Stimulated activated CD8-positive, alpha-beta memory T cell treated with anti-CD3 and anti-CD28 coated beads, Interleukin-7, amount 100 ng/mL, for 24 hours (primary cell): ENCODE measurements around the gene NAV3.

ENCODE experiments used
- DNase-seq: peaks from one replicate; pipeline ENCODE4 v3.0.0-alpha.2; 2020; ENCODE audit warnings: low read depth

NAV3 gene

GRCh38 chr12:78120306-78120705 is 289.6 kb downstream of the NAV3 start:
- DNase-seq: no peak

- DNase-seq: no peak
These were observed 290.3 kb downstream of the NAV3 start for GRCh38 chr12:78120866-78121560.

GRCh38 chr12:78121969-78122610 is 291.4 kb downstream of the NAV3 start:
- DNase-seq: no peak

GRCh38 chr12:78128211-78128610 is 297.5 kb downstream of the NAV3 start:
- no peak for DNase-seq

- no peak for DNase-seq
These were observed 313.0 kb downstream of the NAV3 start for GRCh38 chr12:78143717-78144116.

- DNase-seq: no peak
These were observed 314.7 kb downstream of the NAV3 start for GRCh38 chr12:78145398-78145797.

GRCh38 chr12:78146365-78146772 is 315.7 kb downstream of the NAV3 start:
- no peak for DNase-seq

GRCh38 chr12:78149459-78149858 is 318.8 kb downstream of the NAV3 start:
- DNase-seq: no peak

GRCh38 chr12:78155546-78155945 is 324.9 kb downstream of the NAV3 start:
- no peak for DNase-seq

GRCh38 chr12:78156751-78157150 is 326.1 kb downstream of the NAV3 start:
- no peak for DNase-seq

GRCh38 chr12:78157199-78157598 is 326.5 kb downstream of the NAV3 start:
- no peak for DNase-seq

- no peak for DNase-seq
These were observed 333.5 kb downstream of the NAV3 start for GRCh38 chr12:78164154-78164553.

GRCh38 chr12:78167510-78167909 is 336.8 kb downstream of the NAV3 start:
- no peak for DNase-seq

GRCh38 chr12:78171061-78171460 is 340.4 kb downstream of the NAV3 start:
- no peak for DNase-seq

GRCh38 chr12:78176643-78177042 is 345.9 kb downstream of the NAV3 start:
- DNase-seq: no peak

GRCh38 chr12:78177298-78177697 is 346.6 kb downstream of the NAV3 start:
- no peak for DNase-seq

- no peak for DNase-seq
These were observed 348.7 kb downstream of the NAV3 start for GRCh38 chr12:78179346-78179745.

GRCh38 chr12:78181544-78182162 is 351.0 kb downstream of the NAV3 start:
- no peak for DNase-seq

GRCh38 chr12:78183824-78184223 is 353.1 kb downstream of the NAV3 start:
- DNase-seq: no peak

- DNase-seq: no peak
These were observed 354.4 kb downstream of the NAV3 start for GRCh38 chr12:78185109-78185508.

- no peak for DNase-seq
These were observed 355.0 kb downstream of the NAV3 start for GRCh38 chr12:78185651-78186050.

- DNase-seq: no peak
These were observed 356.0 kb downstream of the NAV3 start for GRCh38 chr12:78186670-78187069.

GRCh38 chr12:78187741-78188140 is 357.0 kb downstream of the NAV3 start:
- no peak for DNase-seq
